ENCODE results near the gene PCYT1B. TPM values are rescaled to one million over a fixed set of nuclear protein-coding genes. Genes with fewer than 3 reads are reported as not detected.

The PCYT1B gene
- total RNA-seq, result 28.4 TPM

GRCh38 chrX:24647257-24648058, at the start of gene PCYT1B:
Gene PCYT1B, minus strand, starts transcription at chrX:24647347. Its CDS starts 242 bp downstream, at chrX:24647105.

GRCh38 chrX:24693453-24694202, 46.5 kb upstream of the PCYT1B start, which contains the start of gene POLA1:
Gene POLA1, plus strand, starts transcription at chrX:24693918. Its CDS starts 44 bp downstream, at chrX:24693962.

Small RNA genes within 50 kb of the gene (small RNA-seq; reads per million reads assigned to genes)
- gene SNRPEP9, result not detected

Other genes starting within 250 kb of the PCYT1B start
- 16.4 TPM for gene PDK3, start 182.1 kb downstream of the PCYT1B start, total RNA-seq
- 34.6 TPM for gene POLA1, start 46.6 kb upstream of the PCYT1B start, total RNA-seq